Astrocyte of the cerebellum (primary cell): ENCODE measurements around the gene RGMA.
A peak's percentile ranks its signal among the peaks of the same experiment; 100 is the strongest.

Experiments
- DNase-seq: peaks from one replicate; pipeline ENCODE4 v3.0.0-alpha.2; 2011; ENCODE audit warnings: low read depth
- H3K4me3 ChIP-seq: 2 replicates; pipeline ENCODE4 v1.5.1; 2011; ENCODE audit warnings: mild to moderate bottlenecking, low read depth, low read length, moderate library complexity
- CTCF ChIP-seq: IDR thresholded peaks from 2 replicates; pipeline ENCODE4 v1.5.1; 2012; ENCODE audit warnings: low read length, low read depth, moderate library complexity, mild to moderate bottlenecking; ENCODE audit errors: missing control alignments
- in situ Hi-C: cut with HindIII; loops from 2 replicates; pipeline ENCODE4 v1.10.0; 2017; ENCODE audit warnings: low sequenced_read_pairs

RGMA gene

GRCh38 chr15:93087825-93088199 lies 1.2 kb downstream of the RGMA start:
- peak; percentile 91 for TF ChIP-seq CTCF
- peak overlapping the region; percentile 30 for H3K4me3 ChIP-seq
- in situ Hi-C loops: no loop called here
- DNase-seq: peak; percentile 39

- no peak for DNase-seq
- TF ChIP-seq CTCF: no peak
- in situ Hi-C loops: no loop called here
- H3K4me3 ChIP-seq: no peak overlapping the region
These were observed 2.2 kb downstream of the RGMA start for GRCh38 chr15:93086791-93087190.

- no peak for TF ChIP-seq CTCF
- H3K4me3 ChIP-seq: no peak overlapping the region
- no peak for DNase-seq
- in situ Hi-C loops: no loop called here
These were observed 3.3 kb downstream of the RGMA start for GRCh38 chr15:93085692-93086091.

- no peak overlapping the region for H3K4me3 ChIP-seq
- no peak for DNase-seq
- TF ChIP-seq CTCF: no peak
- in situ Hi-C loops: loop anchor here (5.0 kb wide), 1 partner anchor 46 kb away; no protein-coding TSS in a partner anchor
These were observed 6.2 kb downstream of the RGMA start for GRCh38 chr15:93082861-93083260.

GRCh38 chr15:93081399-93081798 lies 7.6 kb downstream of the RGMA start:
- no peak for TF ChIP-seq CTCF
- no peak for DNase-seq
- H3K4me3 ChIP-seq: no peak overlapping the region
- in situ Hi-C loops: loop anchor here (5.0 kb wide), 1 partner anchor 44 kb away; no protein-coding TSS in a partner anchor

GRCh38 chr15:93080451-93080850 lies 8.6 kb downstream of the RGMA start:
- DNase-seq: no peak
- no peak for TF ChIP-seq CTCF
- no peak overlapping the region for H3K4me3 ChIP-seq
- in situ Hi-C loops: loop anchor here (5.0 kb wide), 1 partner anchor 43 kb away; no protein-coding TSS in a partner anchor

GRCh38 chr15:93076875-93077274 lies 12.1 kb downstream of the RGMA start:
- DNase-seq: no peak
- in situ Hi-C loops: no loop called here
- TF ChIP-seq CTCF: no peak
- no peak overlapping the region for H3K4me3 ChIP-seq
